H1 (cell line): ENCODE results near the gene ARNT2. TPM values are rescaled to one million over a fixed set of nuclear protein-coding genes. Genes with fewer than 3 reads are reported as not detected.

ENCODE experiments used
- CTCF ChIA-PET: fragments of 300-600 bp; sonication (Branson Sonifier 250); formaldehyde crosslinking; loops from one replicate; lab custom pipeline; 2021; ENCODE audit not compliant: partially characterized antibody; lab: Charles Lee
- POLR2A ChIA-PET: fragments of 300-600 bp; sonication (Branson Sonifier 250); formaldehyde crosslinking; loops from one replicate; lab custom pipeline; 2021; ENCODE audit warnings: inconsistent platforms; ENCODE audit not compliant: partially characterized antibody; lab: Charles Lee
- DNase-seq, 2 experiments: peaks; one replicate each; pipeline versions ENCODE4 v3.0.0 to v3.0.0-alpha.2; 2010 to 2022; ENCODE audit warnings: low spot score in 2 of 2, low read depth in 1 of 2, mixed read lengths in 1 of 2
- FAIRE-seq: peaks from 2 replicates; lab custom pipeline; 2011; peaks lifted over from hg19 to GRCh38; lab: Jason Lieb, UNC
- H2AFZ ChIP-seq: 2 replicates; pipeline ENCODE4 v1.8.1; 2012; ENCODE audit warnings: low read length, inconsistent platforms
- H2AK5ac ChIP-seq: 2 replicates; pipeline ENCODE4 v1.6.1; 2013; ENCODE audit warnings: low read depth, low read length
- H2BK120ac ChIP-seq: replicated peaks from 2 replicates; pipeline ENCODE3; 2013; ENCODE audit warnings: low read depth, low read length, inconsistent platforms
- H2BK12ac ChIP-seq: 2 replicates; pipeline ENCODE4 v1.6.1; 2013; ENCODE audit warnings: low read depth, low read length
- H2BK15ac ChIP-seq: 2 replicates; pipeline ENCODE4 v1.6.1; 2013; ENCODE audit warnings: low read length
- H2BK20ac ChIP-seq: 2 replicates; pipeline ENCODE4 v1.6.1; 2013; ENCODE audit warnings: low read length
- H2BK5ac ChIP-seq: 2 replicates; pipeline ENCODE4 v1.6.1; 2013; ENCODE audit warnings: low read depth, low read length
- H3K14ac ChIP-seq: 2 replicates; pipeline ENCODE4 v1.6.1; 2013; ENCODE audit warnings: inconsistent platforms; ENCODE audit not compliant: insufficient read length
- H3K18ac ChIP-seq: 2 replicates; pipeline ENCODE4 v1.6.1; 2013; ENCODE audit warnings: low read length; ENCODE audit errors: extremely low read depth
- H3K23ac ChIP-seq: 2 replicates; pipeline ENCODE4 v1.6.1; 2013; ENCODE audit warnings: inconsistent platforms; ENCODE audit not compliant: insufficient read length
- H3K23me2 ChIP-seq: 2 replicates; pipeline ENCODE4 v1.6.1; 2013; ENCODE audit warnings: low read depth, low read length
- H3K27ac ChIP-seq: 2 replicates; pipeline ENCODE4 v1.6.1; 2011; ENCODE audit warnings: low read depth, low read length, inconsistent platforms
- H3K27me3 ChIP-seq, 4 experiments: replicated peaks in 1 of 4; 1 replicate in 1 of 4; 2 replicates in 3 of 4; pipeline versions ENCODE4 v1.6.1 to v1.8.1; 2011 to 2013; ENCODE audit warnings: low read length in 3 of 4, mild to moderate bottlenecking in 3 of 4, inconsistent platforms in 2 of 4, mixed read lengths in 2 of 4, moderate library complexity in 1 of 4; ENCODE audit not compliant: control insufficient read depth in 3 of 4, insufficient read depth in 3 of 4; ENCODE audit errors: extremely low read depth in 1 of 4
- H3K36me3 ChIP-seq, 4 experiments: 2 replicates each; pipeline versions ENCODE4 v1.6.1 to v1.8.1; 2011 to 2013; ENCODE audit warnings: mild to moderate bottlenecking in 4 of 4, low read length in 3 of 4, moderate library complexity in 2 of 4, control low read depth in 1 of 4, inconsistent platforms in 1 of 4; ENCODE audit not compliant: insufficient read depth in 4 of 4, control insufficient read depth in 2 of 4
- H3K4ac ChIP-seq: replicated peaks from 2 replicates; pipeline ENCODE3; 2013; ENCODE audit warnings: low read length, low read depth, mixed read lengths, inconsistent platforms; ENCODE audit not compliant: insufficient read length
- H3K4me1 ChIP-seq, 4 experiments: replicated peaks in 1 of 4; 1 replicate in 1 of 4; 2 replicates in 3 of 4; pipeline versions ENCODE4 v1.6.1 to v1.8.1; 2011 to 2013; ENCODE audit warnings: low read length in 3 of 4, inconsistent platforms in 2 of 4, mixed read lengths in 1 of 4; ENCODE audit not compliant: insufficient read depth in 4 of 4, control insufficient read depth in 3 of 4
- H3K4me2 ChIP-seq, 2 experiments: 2 replicates each; pipeline versions ENCODE4 v1.6.1 to v1.8.1; 2011 to 2013; ENCODE audit warnings: low read depth in 2 of 2, low read length in 2 of 2, control low read depth in 1 of 2, inconsistent platforms in 1 of 2, mild to moderate bottlenecking in 1 of 2; ENCODE audit not compliant: insufficient read depth in 1 of 2
- H3K4me3 ChIP-seq, 4 experiments: fragments of 200-600, 300-600 bp in 1 of 4; sonication (generic), shearing (Covaris generic), sonication (Bioruptor Twin) in 1 of 4; 2 replicates each; pipeline versions ENCODE4 v1.5.1 to v1.8.1; 2011 to 2016; ENCODE audit warnings: low read length in 4 of 4, low read depth in 3 of 4, control low read depth in 2 of 4, inconsistent platforms in 2 of 4, mild to moderate bottlenecking in 2 of 4, mixed read lengths in 1 of 4, moderate library complexity in 1 of 4; ENCODE audit not compliant: insufficient read depth in 2 of 4; ENCODE audit errors: extremely low read depth in 1 of 4
- H3K56ac ChIP-seq: replicated peaks from 2 replicates; pipeline ENCODE3; 2013; ENCODE audit warnings: low read depth, mild to moderate bottlenecking, mixed read lengths, low read length, inconsistent platforms; ENCODE audit not compliant: insufficient read length
- H3K79me1 ChIP-seq: 2 replicates; pipeline ENCODE4 v1.6.1; 2013; ENCODE audit warnings: low read depth, low read length, control low read depth
- H3K79me2 ChIP-seq, 2 experiments: 2 replicates each; pipeline versions ENCODE4 v1.6.1 to v1.8.1; 2012 to 2013; ENCODE audit warnings: low read length in 2 of 2, mild to moderate bottlenecking in 2 of 2, inconsistent platforms in 1 of 2; ENCODE audit not compliant: insufficient read depth in 2 of 2, control insufficient read depth in 1 of 2
- H3K9ac ChIP-seq, 4 experiments: replicated peaks in 1 of 4; 1 replicate in 1 of 4; 2 replicates in 3 of 4; pipeline versions ENCODE4 v1.6.1 to v1.8.1; 2011 to 2013; ENCODE audit warnings: low read depth in 3 of 4, low read length in 3 of 4, control low read depth in 2 of 4, mild to moderate bottlenecking in 2 of 4, moderate library complexity in 2 of 4, inconsistent platforms in 1 of 4; ENCODE audit errors: extremely low read depth in 1 of 4
- H3K9me3 ChIP-seq, 2 experiments: 2 replicates each; pipeline versions ENCODE4 v1.6.1 to v1.8.1; 2012 to 2013; ENCODE audit warnings: mild to moderate bottlenecking in 2 of 2, moderate library complexity in 2 of 2, control low read depth in 1 of 2, inconsistent platforms in 1 of 2, low read depth in 1 of 2, low read length in 1 of 2, mixed read lengths in 1 of 2; ENCODE audit not compliant: insufficient read depth in 2 of 2
- H4K20me1 ChIP-seq, 2 experiments: replicated peaks in 1 of 2; 2 replicates each; pipeline versions ENCODE3 to v1.8.1; 2011 to 2013; ENCODE audit warnings: inconsistent platforms in 2 of 2, low read length in 2 of 2, mild to moderate bottlenecking in 1 of 2; ENCODE audit not compliant: insufficient read depth in 2 of 2, control insufficient read depth in 1 of 2
- H4K5ac ChIP-seq: 2 replicates; pipeline ENCODE4 v1.6.1; 2013; ENCODE audit warnings: low read length, low read depth, mixed read lengths, inconsistent platforms; ENCODE audit not compliant: insufficient read length
- H4K8ac ChIP-seq: 2 replicates; pipeline ENCODE4 v1.8.0; 2013; ENCODE audit warnings: mild to moderate bottlenecking, moderate library complexity, low read length, inconsistent platforms; ENCODE audit not compliant: insufficient read depth; ENCODE audit errors: extremely low read depth
- H4K91ac ChIP-seq: replicated peaks from 2 replicates; pipeline ENCODE3; 2013; ENCODE audit warnings: low read length, mixed read lengths, inconsistent platforms; ENCODE audit not compliant: insufficient read length
- HDAC2 ChIP-seq, 2 experiments: fragments of 300-600 bp in 1 of 2; sonication (generic) in 1 of 2; IDR thresholded peaks; 2 replicates each; pipeline ENCODE4 v1.6.1; 2011 to 2012; ENCODE audit warnings: low read depth in 2 of 2, low read length in 2 of 2, mild to moderate bottlenecking in 2 of 2, moderate library complexity in 2 of 2, borderline replicate concordance in 1 of 2, inconsistent platforms in 1 of 2
- RAD21 ChIP-seq, 2 experiments: IDR thresholded peaks in 1 of 2; conservative IDR thresholded peaks in 1 of 2; 2 replicates each; pipeline ENCODE4 v1.6.1; 2011; ENCODE audit warnings: low read depth in 2 of 2, low read length in 2 of 2, improper control_type of control experiment in 1 of 2, inconsistent platforms in 1 of 2, mild to moderate bottlenecking in 1 of 2, moderate library complexity in 1 of 2
- SP1 ChIP-seq: IDR thresholded peaks from 2 replicates; pipeline ENCODE4 v1.6.1; 2011; ENCODE audit warnings: low read depth, low read length
- SP2 ChIP-seq: IDR thresholded peaks from 2 replicates; pipeline ENCODE4 v1.6.1; 2012; ENCODE audit warnings: mild to moderate bottlenecking, low read length, inconsistent platforms
- ZNF274 ChIP-seq: IDR thresholded peaks from 2 replicates; pipeline ENCODE4 v1.7.0; 2012; ENCODE audit warnings: low read length, borderline replicate concordance; ENCODE audit errors: extremely low read depth
- WGBS, 2 experiments: shearing (Covaris generic) in 1 of 2; methylation state at CpG; one replicate each; pipeline versions ENCODE4 v1.1.6 to v1.1.7; 2013 to 2015; ENCODE audit warnings: low lambda C conversion rate in 2 of 2, mixed read lengths in 2 of 2, inconsistent platforms in 1 of 2, low coverage in 1 of 2, missing lambda C conversion rate in 1 of 2; ENCODE audit not compliant: insufficient replicate concordance in 2 of 2, insufficient coverage in 1 of 2, insufficient read length in 1 of 2; ENCODE audit errors: extremely low coverage in 1 of 2, missing lambda C conversion rate in 1 of 2; 5-methylcytosine and 5-hydroxymethylcytosine counted together
- polyA plus RNA-seq, 7 experiments: library from polyadenylated mRNA; depleted of rRNA in 3 of 7; stranded (reverse) in 5 of 7; unstranded in 2 of 7; fragments of >200 nt in 5 of 7; fragments of 200-250 nt in 2 of 7; gene quantifications; 1 replicate in 5 of 7; 2 replicates in 1 of 7; 4 replicates in 1 of 7; pipeline versions ENCODE4 v1.2.1 to v1.2.3, GENCODE V29; 2011 to 2013; ENCODE audit warnings: missing spikeins in 2 of 7, mixed read lengths in 2 of 7
- total RNA-seq: library from RNA; stranded (reverse); fragmentation: NEBNext Ultra II Directional; extraction: Animal tissue kit (Norgen Biotek cat#: 25700); gene quantifications from 2 replicates; pipeline ENCODE4 v1.2.1, GENCODE V29; 2021
- TF ChIP-seq, protein P1 (sequence below), 3 experiments: IDR thresholded peaks; 1 replicate in 2 of 3; 2 replicates in 1 of 3; pipeline versions ENCODE4 v1.5.1 to v1.6.1; 2011; ENCODE audit warnings: low read length in 3 of 3, mild to moderate bottlenecking in 3 of 3, inconsistent platforms in 2 of 3, low read depth in 1 of 3, moderate library complexity in 1 of 3; ENCODE audit not compliant: insufficient read depth in 1 of 3; ENCODE audit errors: control extremely low read depth in 1 of 3
- TF ChIP-seq, protein P2 (sequence below): IDR thresholded peaks from 2 replicates; pipeline ENCODE4 v1.6.1; 2011; ENCODE audit warnings: low read length, improper control_type of control experiment

Gene ARNT2
- total and polyA plus RNA-seq, 2 of the 8 experiments (the other 6 are each of a cell fraction or from before 2014, with no cell fraction given) = 9.5 to 14.6 TPM

DNA sequence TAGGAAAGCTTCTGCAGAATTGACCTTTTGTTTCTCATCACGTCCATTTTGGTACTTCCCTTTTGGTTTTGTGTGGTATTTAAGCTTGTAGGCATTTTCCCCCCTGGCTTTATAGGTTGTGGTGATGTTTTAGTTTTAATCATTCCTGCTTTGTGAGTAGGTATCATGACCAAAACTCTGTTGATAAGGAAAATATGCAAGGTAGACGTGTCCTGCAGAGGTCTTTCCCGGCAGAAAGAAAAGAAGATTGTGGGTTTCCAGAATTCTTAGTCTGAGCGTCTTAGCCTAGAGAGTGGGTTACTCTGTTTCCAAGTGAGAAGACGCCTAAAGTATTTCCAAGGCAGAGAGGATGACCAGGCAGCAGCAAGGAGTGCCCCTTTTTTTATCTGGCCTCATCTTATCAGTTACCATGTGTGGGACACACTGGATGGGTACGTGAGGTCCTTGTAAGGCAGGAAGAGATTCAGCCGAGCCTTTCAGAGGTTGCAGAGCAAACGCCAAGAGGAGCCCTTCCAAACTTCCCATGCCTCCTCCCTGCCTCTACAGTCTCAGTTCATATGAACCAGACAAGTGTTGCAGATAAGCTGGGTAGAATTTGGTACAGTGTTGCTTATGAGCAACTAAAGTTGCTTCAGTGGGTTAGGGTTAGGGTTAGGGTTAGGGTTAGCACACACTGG, 58.8 kb downstream of the ARNT2 start:
- H3K4me3 ChIP-seq = no peak overlapping the region
- no peak overlapping the region for H3K27ac ChIP-seq
- no peak overlapping the region for H2BK15ac ChIP-seq
- H3K79me1 ChIP-seq = no peaks in the 10 kb centered on the region
- H3K9me3 ChIP-seq = no peaks in the 10 kb centered on the region
- peaks cover 0 to 3% (median 0%) of the 10 kb centered on the region in 4 experiments; a peak in 1 of 8 replicates for H3K36me3 ChIP-seq
- H2BK5ac ChIP-seq = no peak overlapping the region
- no peak overlapping the region for H2AFZ ChIP-seq
- no peak overlapping the region for H4K91ac ChIP-seq
- H4K20me1 ChIP-seq = no peaks in the 10 kb centered on the region
- H4K5ac ChIP-seq = no peak overlapping the region
- ChIA-PET POLR2A (no interaction called here), CTCF (interaction anchor here (0.7 to 2.2 kb wide), 7 partner anchors 11 to 536 kb away, joined by 3 to 9 read pairs (median 3); no protein-coding TSS in a partner anchor)
- no peak overlapping the region for H2BK120ac ChIP-seq
- H2AK5ac ChIP-seq = no peak overlapping the region
- FAIRE-seq = no peak
- 0 out of 7 replicates have a peak, but pooled peaks cover 0 to 1% (median 0%) of the 10 kb centered on the region in 4 experiments for H3K4me1 ChIP-seq
- 95% methylated on average over 8 of the region's 8 CpGs; no CpG with 5 or more reads in 1 of the 2 experiments for WGBS, 2 experiments
- no peak overlapping the region for H2BK12ac ChIP-seq
- H3K9ac ChIP-seq = no peak overlapping the region
- no peak overlapping the region for H3K4me2 ChIP-seq
- no peak overlapping the region for H3K56ac ChIP-seq
- no peak overlapping the region for H3K4ac ChIP-seq
- no peak overlapping the region for H3K23ac ChIP-seq
- no peak overlapping the region for H2BK20ac ChIP-seq
- H3K14ac ChIP-seq = no peak overlapping the region
- no peaks in the 10 kb centered on the region for H3K79me2 ChIP-seq
- no peaks in the 10 kb centered on the region; the same call in 1 of the 2 replicates for H3K23me2 ChIP-seq
- H3K18ac ChIP-seq = no peak overlapping the region
- H3K27me3 ChIP-seq = peaks cover 0 to 2% (median 0%) of the 10 kb centered on the region in 4 experiments; a peak in 1 of 7 replicates
- H4K8ac ChIP-seq = no peak overlapping the region; the same call in 1 of the 2 replicates
- DNase-seq = no peak
- no peak for TF ChIP-seq HDAC2 (IDR thresholded peaks at IDR 0.05; ENCODE audit: borderline replicate concordance in 1 of 2, low read depth in 2 of 2, low read length in 2 of 2)
- TF ChIP-seq SP1 = no peak
- TF ChIP-seq, protein P1, sequence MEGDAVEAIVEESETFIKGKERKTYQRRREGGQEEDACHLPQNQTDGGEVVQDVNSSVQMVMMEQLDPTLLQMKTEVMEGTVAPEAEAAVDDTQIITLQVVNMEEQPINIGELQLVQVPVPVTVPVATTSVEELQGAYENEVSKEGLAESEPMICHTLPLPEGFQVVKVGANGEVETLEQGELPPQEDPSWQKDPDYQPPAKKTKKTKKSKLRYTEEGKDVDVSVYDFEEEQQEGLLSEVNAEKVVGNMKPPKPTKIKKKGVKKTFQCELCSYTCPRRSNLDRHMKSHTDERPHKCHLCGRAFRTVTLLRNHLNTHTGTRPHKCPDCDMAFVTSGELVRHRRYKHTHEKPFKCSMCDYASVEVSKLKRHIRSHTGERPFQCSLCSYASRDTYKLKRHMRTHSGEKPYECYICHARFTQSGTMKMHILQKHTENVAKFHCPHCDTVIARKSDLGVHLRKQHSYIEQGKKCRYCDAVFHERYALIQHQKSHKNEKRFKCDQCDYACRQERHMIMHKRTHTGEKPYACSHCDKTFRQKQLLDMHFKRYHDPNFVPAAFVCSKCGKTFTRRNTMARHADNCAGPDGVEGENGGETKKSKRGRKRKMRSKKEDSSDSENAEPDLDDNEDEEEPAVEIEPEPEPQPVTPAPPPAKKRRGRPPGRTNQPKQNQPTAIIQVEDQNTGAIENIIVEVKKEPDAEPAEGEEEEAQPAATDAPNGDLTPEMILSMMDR (IDR thresholded peaks at IDR 0.05; ENCODE audit: control extremely low read depth in 1 of 3, insufficient read depth in 1 of 3, low read depth in 1 of 3, low read length in 3 of 3) = no peak
- TF ChIP-seq SP2 = no peak
- TF ChIP-seq ZNF274 = no peak
- TF ChIP-seq RAD21 (IDR thresholded peaks at IDR 0.05 in 1 of 2, conservative IDR thresholded peaks at IDR 0.05 in 1 of 2; ENCODE audit: low read depth in 2 of 2, low read length in 2 of 2) = no peak
- TF ChIP-seq, protein P2, sequence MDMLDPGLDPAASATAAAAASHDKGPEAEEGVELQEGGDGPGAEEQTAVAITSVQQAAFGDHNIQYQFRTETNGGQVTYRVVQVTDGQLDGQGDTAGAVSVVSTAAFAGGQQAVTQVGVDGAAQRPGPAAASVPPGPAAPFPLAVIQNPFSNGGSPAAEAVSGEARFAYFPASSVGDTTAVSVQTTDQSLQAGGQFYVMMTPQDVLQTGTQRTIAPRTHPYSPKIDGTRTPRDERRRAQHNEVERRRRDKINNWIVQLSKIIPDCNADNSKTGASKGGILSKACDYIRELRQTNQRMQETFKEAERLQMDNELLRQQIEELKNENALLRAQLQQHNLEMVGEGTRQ = no peak
